ENCODE data around the gene NDUFB10. TPM values are rescaled to one million over a fixed set of nuclear protein-coding genes. Genes with fewer than 3 reads are reported as not detected.
"Not testable (repeated sequence)": the region's sequence is repeated elsewhere in the genome, so short reads cannot be mapped to it uniquely, and the experiment has no call there.

The NDUFB10 gene
- total and polyA plus RNA-seq, 3 donors from 2014 or later: 127 to 211 (median 186) TPM

DNA sequence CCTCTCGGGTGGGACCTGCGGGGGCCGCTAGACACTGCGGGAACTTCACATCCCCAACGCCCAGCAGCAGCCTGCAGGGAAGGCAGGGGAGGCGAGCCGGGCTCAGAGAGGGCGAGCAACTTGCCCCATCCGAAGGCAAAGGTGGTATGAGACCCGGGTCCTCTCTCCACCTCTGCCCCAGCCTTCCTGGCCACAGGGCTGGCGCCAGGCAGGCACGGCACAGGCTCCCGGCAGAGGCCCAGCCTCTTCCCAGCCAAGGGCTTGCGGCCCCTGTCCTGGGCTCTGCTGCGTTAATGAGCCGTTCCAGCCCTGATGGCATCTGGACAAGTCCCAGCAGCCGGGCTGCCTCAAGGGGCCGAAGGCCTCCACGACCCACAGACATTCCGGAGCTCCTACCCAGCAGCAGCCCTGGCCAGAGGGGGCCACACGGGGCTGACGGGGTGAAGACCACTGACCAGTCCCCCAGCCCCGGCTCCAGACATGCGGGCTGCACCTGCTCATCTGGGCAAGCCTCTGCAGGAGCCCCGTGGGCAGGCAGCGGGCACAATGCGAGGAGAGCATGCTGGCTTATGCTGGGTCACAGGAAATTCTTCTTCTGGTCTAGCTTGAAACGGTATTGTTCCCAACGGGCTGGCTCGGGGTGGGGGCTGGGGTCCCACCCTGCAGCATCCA is 39.9 kb upstream of the NDUFB10 start:
- H3K27me3 ChIP-seq: no peaks in the 10 kb centered on the region
- WGBS, 2 donors: 35 to 43% methylated on average over 14 to 30 of the region's 30 CpGs
- H3K4me1 ChIP-seq: peaks cover 9% of the 10 kb centered on the region
- H3K9me3 ChIP-seq: no peaks in the 10 kb centered on the region
- TF ChIP-seq, protein P1, sequence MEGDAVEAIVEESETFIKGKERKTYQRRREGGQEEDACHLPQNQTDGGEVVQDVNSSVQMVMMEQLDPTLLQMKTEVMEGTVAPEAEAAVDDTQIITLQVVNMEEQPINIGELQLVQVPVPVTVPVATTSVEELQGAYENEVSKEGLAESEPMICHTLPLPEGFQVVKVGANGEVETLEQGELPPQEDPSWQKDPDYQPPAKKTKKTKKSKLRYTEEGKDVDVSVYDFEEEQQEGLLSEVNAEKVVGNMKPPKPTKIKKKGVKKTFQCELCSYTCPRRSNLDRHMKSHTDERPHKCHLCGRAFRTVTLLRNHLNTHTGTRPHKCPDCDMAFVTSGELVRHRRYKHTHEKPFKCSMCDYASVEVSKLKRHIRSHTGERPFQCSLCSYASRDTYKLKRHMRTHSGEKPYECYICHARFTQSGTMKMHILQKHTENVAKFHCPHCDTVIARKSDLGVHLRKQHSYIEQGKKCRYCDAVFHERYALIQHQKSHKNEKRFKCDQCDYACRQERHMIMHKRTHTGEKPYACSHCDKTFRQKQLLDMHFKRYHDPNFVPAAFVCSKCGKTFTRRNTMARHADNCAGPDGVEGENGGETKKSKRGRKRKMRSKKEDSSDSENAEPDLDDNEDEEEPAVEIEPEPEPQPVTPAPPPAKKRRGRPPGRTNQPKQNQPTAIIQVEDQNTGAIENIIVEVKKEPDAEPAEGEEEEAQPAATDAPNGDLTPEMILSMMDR (IDR thresholded peaks at IDR 0.05): no peak
- no peak for TF ChIP-seq POLR2A (IDR thresholded peaks at IDR 0.05)
- no peak overlapping the region for H3K4me3 ChIP-seq
- no peak overlapping the region for H3K27ac ChIP-seq
- intact Hi-C loops (cut with DNase I; ENCODE audit: low total_unique reads): no loop called here
- DNase-seq: no peak
- H3K36me3 ChIP-seq (ENCODE audit: low read depth, missing control alignments): no peaks in the 10 kb centered on the region

DNA sequence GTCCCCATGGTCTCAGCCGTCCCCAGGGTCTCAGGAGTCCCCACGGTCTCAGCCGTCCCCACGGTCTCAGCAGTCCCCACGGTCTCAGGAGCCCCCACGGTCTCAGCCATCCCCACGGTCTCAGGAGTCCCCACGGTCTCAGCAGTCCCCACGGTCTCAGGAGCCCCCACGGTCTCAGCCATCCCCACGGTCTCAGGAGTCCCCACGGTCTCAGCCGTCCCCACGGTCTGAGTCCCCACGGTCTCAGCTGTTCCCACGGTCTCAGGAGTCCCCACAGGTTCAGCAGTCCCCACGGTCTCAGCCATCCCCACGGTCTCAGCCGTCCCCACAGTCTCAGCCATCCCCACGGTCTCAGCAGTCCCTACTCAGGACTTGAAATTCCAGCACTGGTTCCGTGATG is 39.2 kb upstream of the NDUFB10 start:
- WGBS, 2 donors: 65 to 74% methylated on average over 20 to 21 of the region's 21 CpGs

DNA sequence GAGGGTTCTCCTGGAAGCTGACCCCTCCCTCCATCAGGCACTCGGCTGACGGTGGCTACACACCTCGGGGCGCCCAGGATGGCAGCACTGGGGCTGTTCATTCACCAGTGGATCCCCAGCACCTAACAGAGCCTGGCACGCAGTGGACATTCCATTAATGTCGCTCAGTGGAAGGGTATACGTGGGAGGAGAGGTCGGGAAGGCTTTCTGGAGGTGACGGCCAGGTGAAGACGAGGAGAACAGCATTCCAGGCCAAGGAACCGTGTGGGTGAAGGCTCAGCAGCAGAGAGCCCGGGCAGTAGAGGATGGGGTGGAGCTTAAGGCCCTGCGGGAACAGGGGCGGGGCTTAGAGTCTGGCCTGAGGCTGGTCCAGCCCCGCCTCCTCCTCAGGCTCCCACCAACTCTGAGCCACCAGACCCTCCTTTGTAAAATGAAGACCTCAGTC is 38.6 kb upstream of the NDUFB10 start:
- DNase-seq: peak; percentile 37
- Histone ChIP-seq H3K4me1 (peaks cover 9% of the 10 kb centered on the region), H3K36me3 (ENCODE audit: low read depth, missing control alignments) (no peaks in the 10 kb centered on the region), H3K9me3 (no peaks in the 10 kb centered on the region), H3K4me3 (no peak overlapping the region), H3K27me3 (no peaks in the 10 kb centered on the region), H3K27ac (no peak overlapping the region)
- 25 to 35% methylated on average over 12 to 15 of the region's 15 CpGs for WGBS, 2 donors
- intact Hi-C loops (cut with DNase I; ENCODE audit: low total_unique reads): no loop called here
- TF ChIP-seq, protein P1 (IDR thresholded peaks at IDR 0.05): no peak
- no peak for TF ChIP-seq POLR2A (IDR thresholded peaks at IDR 0.05)

More for the DNA sequence above, 39.2 kb upstream of the NDUFB10 start:
- H3K36me3 ChIP-seq (ENCODE audit: low read depth, missing control alignments); intact Hi-C loops (cut with DNase I; ENCODE audit: low total_unique reads); H3K4me3 ChIP-seq; H3K9me3 ChIP-seq; DNase-seq; H3K27ac ChIP-seq; H3K4me1 ChIP-seq; H3K27me3 ChIP-seq: not testable (repeated sequence)

DNA sequence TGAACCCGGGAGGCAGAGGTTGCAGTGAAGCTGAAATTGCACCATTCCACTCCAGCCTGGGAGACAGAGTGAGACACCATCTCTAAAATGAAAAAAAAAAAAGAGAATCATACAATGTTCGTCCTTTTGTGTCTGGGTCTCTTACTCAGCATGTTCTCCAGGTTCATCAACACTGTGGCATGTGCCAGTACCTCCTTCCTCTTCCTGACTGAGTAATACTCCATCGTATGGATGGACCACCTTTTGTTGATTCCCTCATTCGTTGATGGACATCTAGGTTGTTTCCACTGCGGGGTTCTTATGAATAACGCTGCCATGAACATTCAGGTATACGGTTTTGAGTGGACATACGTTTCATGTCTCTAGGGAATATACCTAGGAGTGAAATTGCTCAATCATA is 37.0 kb upstream of the NDUFB10 start:
- Histone ChIP-seq H3K36me3 (ENCODE audit: low read depth, missing control alignments) (no peaks in the 10 kb centered on the region), H3K9me3 (no peaks in the 10 kb centered on the region), H3K4me3 (no peak overlapping the region), H3K27ac (no peak overlapping the region), H3K4me1 (peaks cover 9% of the 10 kb centered on the region), H3K27me3 (no peaks in the 10 kb centered on the region)
- 71 to 82% methylated on average over 8 of the region's 8 CpGs for WGBS, 2 donors
- no peak for DNase-seq
- intact Hi-C loops (cut with DNase I; ENCODE audit: low total_unique reads): no loop called here
- no peak for TF ChIP-seq POLR2A (IDR thresholded peaks at IDR 0.05)

DNA sequence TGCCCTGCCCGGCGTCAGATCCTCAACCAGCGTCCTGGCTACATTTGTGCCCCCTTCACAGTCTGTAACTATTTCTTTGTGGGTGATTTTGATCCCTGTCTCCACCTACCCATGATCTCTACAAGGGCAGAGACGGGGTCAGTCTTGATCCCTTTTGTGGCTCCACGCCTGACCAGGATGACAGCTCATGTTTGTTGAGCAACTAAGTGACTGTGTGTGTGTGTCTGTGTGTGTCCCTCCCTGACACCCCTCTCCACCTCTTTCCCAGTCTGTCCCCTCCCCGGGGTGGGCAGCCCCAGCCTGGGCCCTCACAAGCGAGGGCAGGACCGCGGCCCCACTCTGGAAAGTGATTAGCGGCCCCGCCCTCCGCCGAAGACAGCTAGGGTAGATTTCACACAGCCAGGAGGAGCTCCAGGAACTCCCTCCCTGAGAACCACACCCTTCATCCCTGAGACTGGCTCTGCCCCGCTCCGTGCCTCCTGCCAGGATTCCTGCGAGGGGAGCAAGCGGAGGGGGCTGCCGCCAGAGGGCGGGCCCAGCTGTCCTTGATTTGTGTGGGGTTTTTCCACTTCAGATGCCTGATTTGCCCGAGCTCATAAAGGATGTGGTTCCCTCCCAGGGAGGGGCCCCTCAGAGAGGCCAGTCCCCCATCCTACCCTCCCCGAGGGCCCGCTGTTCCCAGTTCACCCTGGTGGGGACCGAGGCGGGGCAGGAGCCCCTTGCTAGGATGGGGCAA is 35.9 kb upstream of the NDUFB10 start:
- H3K4me3 ChIP-seq: no peak overlapping the region
- no peak for DNase-seq
- H3K27ac ChIP-seq: no peak overlapping the region
- TF ChIP-seq POLR2A (IDR thresholded peaks at IDR 0.05): no peak
- TF ChIP-seq, protein P1 (IDR thresholded peaks at IDR 0.05): no peak
- H3K4me1 ChIP-seq: peaks cover 8% of the 10 kb centered on the region
- no peaks in the 10 kb centered on the region for H3K9me3 ChIP-seq
- 21 to 31% methylated on average over 20 to 24 of the region's 24 CpGs for WGBS, 2 donors
- H3K27me3 ChIP-seq: no peaks in the 10 kb centered on the region
- intact Hi-C loops (cut with DNase I; ENCODE audit: low total_unique reads): no loop called here
- no peaks in the 10 kb centered on the region for H3K36me3 ChIP-seq (ENCODE audit: low read depth, missing control alignments)

Measured in testis (tissue), 3 donors.